ENCODE data around the gene B4GALNT2. TPM values are rescaled to one million over a fixed set of nuclear protein-coding genes. Genes with fewer than 3 reads are reported as not detected.

Gene B4GALNT2
- total RNA-seq, 2 donors from 2014 or later: 0.04 to 0.11 TPM

GRCh38 chr17:49216482-49216881 lies 83.9 kb downstream of the B4GALNT2 start:
- TF ChIP-seq, protein P1, sequence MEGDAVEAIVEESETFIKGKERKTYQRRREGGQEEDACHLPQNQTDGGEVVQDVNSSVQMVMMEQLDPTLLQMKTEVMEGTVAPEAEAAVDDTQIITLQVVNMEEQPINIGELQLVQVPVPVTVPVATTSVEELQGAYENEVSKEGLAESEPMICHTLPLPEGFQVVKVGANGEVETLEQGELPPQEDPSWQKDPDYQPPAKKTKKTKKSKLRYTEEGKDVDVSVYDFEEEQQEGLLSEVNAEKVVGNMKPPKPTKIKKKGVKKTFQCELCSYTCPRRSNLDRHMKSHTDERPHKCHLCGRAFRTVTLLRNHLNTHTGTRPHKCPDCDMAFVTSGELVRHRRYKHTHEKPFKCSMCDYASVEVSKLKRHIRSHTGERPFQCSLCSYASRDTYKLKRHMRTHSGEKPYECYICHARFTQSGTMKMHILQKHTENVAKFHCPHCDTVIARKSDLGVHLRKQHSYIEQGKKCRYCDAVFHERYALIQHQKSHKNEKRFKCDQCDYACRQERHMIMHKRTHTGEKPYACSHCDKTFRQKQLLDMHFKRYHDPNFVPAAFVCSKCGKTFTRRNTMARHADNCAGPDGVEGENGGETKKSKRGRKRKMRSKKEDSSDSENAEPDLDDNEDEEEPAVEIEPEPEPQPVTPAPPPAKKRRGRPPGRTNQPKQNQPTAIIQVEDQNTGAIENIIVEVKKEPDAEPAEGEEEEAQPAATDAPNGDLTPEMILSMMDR (conservative IDR thresholded peaks at IDR 0.05): no peak
- no peak overlapping the region for H3K4me3 Mint-ChIP-seq
- Histone ChIP-seq H3K9ac (ENCODE audit: extremely low read depth, low read length, poor library complexity, severe bottlenecking) (no peak overlapping the region), H3K9me3 (ENCODE audit: control insufficient read depth, low read length) (no peaks in the 10 kb centered on the region), H3K27ac (ENCODE audit: low read depth, low read length) (no peak overlapping the region), H3K4me3 (ENCODE audit: low read length) (no peak overlapping the region), H3K36me3 (ENCODE audit: control insufficient read depth, insufficient read depth, low read length) (no peaks in the 10 kb centered on the region), H3K4me1 (ENCODE audit: control insufficient read depth, insufficient read depth, low read length) (no peaks in the 10 kb centered on the region), H3K27me3 (ENCODE audit: control insufficient read depth, insufficient read depth, low read length, poor library complexity, severe bottlenecking) (peaks cover 2% of the 10 kb centered on the region)
- H3K27me3 Mint-ChIP-seq (ENCODE audit: insufficient read depth): peaks cover 10% of the 10 kb centered on the region
- H3K36me3 Mint-ChIP-seq (ENCODE audit: low read depth): no peaks in the 10 kb centered on the region
- no peak for DNase-seq
- H3K4me1 Mint-ChIP-seq: peaks cover 2% of the 10 kb centered on the region
- WGBS, 2 experiments (ENCODE audit: insufficient coverage in 1 of 2, insufficient read length in 1 of 2): 94 to 100% methylated on average over 7 to 13 of the region's 13 CpGs
- no peaks in the 10 kb centered on the region for H3K9me3 Mint-ChIP-seq
- no peak overlapping the region for H3K27ac Mint-ChIP-seq

DNA sequence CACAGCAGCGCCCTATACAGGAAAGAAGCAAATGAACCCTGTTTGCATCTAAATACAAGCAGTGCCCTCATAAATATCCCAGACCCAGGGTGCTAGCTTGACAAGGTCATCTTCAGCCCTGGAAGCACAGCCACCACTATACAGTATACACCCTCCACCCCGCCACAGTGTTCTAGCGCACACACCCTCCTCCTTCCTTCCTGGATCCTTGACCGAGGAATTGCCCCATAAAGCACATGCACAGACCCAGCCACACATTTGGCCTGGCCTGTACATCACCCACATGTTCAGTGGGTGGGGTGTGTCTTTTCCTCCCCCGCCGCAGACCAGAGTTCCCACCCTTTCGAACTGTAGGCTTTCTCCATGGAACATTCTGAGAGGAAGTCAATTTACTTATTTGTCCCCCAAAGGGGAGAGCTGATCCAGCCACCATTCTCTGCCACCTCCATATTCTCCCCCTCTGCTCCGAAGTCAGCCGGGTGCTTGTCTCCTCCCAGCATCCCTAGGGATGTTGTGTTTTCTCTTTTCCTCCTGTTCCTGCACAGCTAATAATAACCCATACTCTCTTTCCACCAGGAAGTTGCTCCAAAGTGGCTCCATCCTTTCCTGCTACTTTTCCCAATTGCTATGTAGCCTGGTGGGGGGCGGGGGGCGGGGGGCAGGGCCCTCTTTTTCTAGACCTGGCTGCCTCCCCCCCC lies 84.5 kb downstream of the B4GALNT2 start:
- Histone ChIP-seq H3K36me3 (ENCODE audit: control insufficient read depth, insufficient read depth, low read length) (no peaks in the 10 kb centered on the region), H3K27me3 (ENCODE audit: control insufficient read depth, insufficient read depth, low read length, poor library complexity, severe bottlenecking) (peaks cover 8% of the 10 kb centered on the region), H3K9me3 (ENCODE audit: control insufficient read depth, low read length) (no peaks in the 10 kb centered on the region), H3K9ac (ENCODE audit: extremely low read depth, low read length, poor library complexity, severe bottlenecking) (no peak overlapping the region), H3K27ac (ENCODE audit: low read depth, low read length) (no peak overlapping the region), H3K4me3 (ENCODE audit: low read length) (no peak overlapping the region), H3K4me1 (ENCODE audit: control insufficient read depth, insufficient read depth, low read length) (no peaks in the 10 kb centered on the region)
- peaks cover 16% of the 10 kb centered on the region for H3K27me3 Mint-ChIP-seq (ENCODE audit: insufficient read depth)
- WGBS, 2 experiments (ENCODE audit: insufficient coverage in 1 of 2, insufficient read length in 1 of 2): 88 to 94% methylated on average over 3 to 11 of the region's 11 CpGs
- no peak overlapping the region for H3K4me3 Mint-ChIP-seq
- TF ChIP-seq, protein P1 (conservative IDR thresholded peaks at IDR 0.05): no peak
- no peak overlapping the region for H3K27ac Mint-ChIP-seq
- DNase-seq: no peak
- peaks cover 2% of the 10 kb centered on the region for H3K4me1 Mint-ChIP-seq
- no peaks in the 10 kb centered on the region for H3K9me3 Mint-ChIP-seq
- H3K36me3 Mint-ChIP-seq (ENCODE audit: low read depth): no peaks in the 10 kb centered on the region

- TF ChIP-seq, protein P1 (conservative IDR thresholded peaks at IDR 0.05): no peak
- Histone ChIP-seq H3K4me3 (ENCODE audit: low read length) (no peak overlapping the region), H3K9me3 (ENCODE audit: control insufficient read depth, low read length) (no peaks in the 10 kb centered on the region), H3K9ac (ENCODE audit: extremely low read depth, low read length, poor library complexity, severe bottlenecking) (no peak overlapping the region), H3K36me3 (ENCODE audit: control insufficient read depth, insufficient read depth, low read length) (no peaks in the 10 kb centered on the region), H3K4me1 (ENCODE audit: control insufficient read depth, insufficient read depth, low read length) (no peaks in the 10 kb centered on the region), H3K27me3 (ENCODE audit: control insufficient read depth, insufficient read depth, low read length, poor library complexity, severe bottlenecking) (peaks cover 15% of the 10 kb centered on the region), H3K27ac (ENCODE audit: low read depth, low read length) (no peak overlapping the region)
- H3K4me1 Mint-ChIP-seq: peaks cover 2% of the 10 kb centered on the region
- WGBS, 2 experiments (ENCODE audit: insufficient coverage in 1 of 2, insufficient read length in 1 of 2): 91 to 97% methylated on average over 6 to 17 of the region's 17 CpGs
- H3K27me3 Mint-ChIP-seq (ENCODE audit: insufficient read depth): peaks cover 22% of the 10 kb centered on the region
- no peak overlapping the region for H3K4me3 Mint-ChIP-seq
- no peak for DNase-seq
- H3K36me3 Mint-ChIP-seq (ENCODE audit: low read depth): no peaks in the 10 kb centered on the region
- H3K27ac Mint-ChIP-seq: no peak overlapping the region
- no peaks in the 10 kb centered on the region for H3K9me3 Mint-ChIP-seq
These were observed 85.3 kb downstream of the B4GALNT2 start for GRCh38 chr17:49217651-49218413.

Data from endodermal cell (in vitro differentiated cells).